ENCODE data around the gene GATA2. TPM values are rescaled to one million over a fixed set of nuclear protein-coding genes. Genes with fewer than 3 reads are reported as not detected.

The GATA2 gene
- total and polyA plus RNA-seq, 2 experiments from 2014 or later, result 0.52 to 0.83 TPM

- ATAC-seq (no peak), DNase-seq (ENCODE audit: low spot score) (no peak)
- Histone ChIP-seq H3F3A (replicated peaks; ENCODE audit: low read depth) (no peaks in the 10 kb centered on the region), H3K27ac (ENCODE audit: low read depth) (no peak overlapping the region), H3K9me2 (ENCODE audit: insufficient read depth) (no peaks in the 10 kb centered on the region), H3K4me1 (ENCODE audit: insufficient read depth) (no peaks in the 10 kb centered on the region; the same call in 1 of the 2 replicates), H3K79me2 (replicated peaks; ENCODE audit: insufficient read depth) (no peaks in the 10 kb centered on the region), H3K4me3 (no peak overlapping the region), H3K36me3 (ENCODE audit: insufficient read depth) (no peaks in the 10 kb centered on the region), H3K27me3 (ENCODE audit: insufficient read depth) (peaks cover 42% of the 10 kb centered on the region), H4K20me1 (replicated peaks; ENCODE audit: insufficient read depth) (0 out of 2 replicates have a peak, but pooled peaks cover 5% of the 10 kb centered on the region), H2AFZ (no peak overlapping the region), H3K4me2 (no peak overlapping the region)
- H3K9me3 Mint-ChIP-seq, result no peaks in the 10 kb centered on the region
- no peak overlapping the region for H3K4me3 Mint-ChIP-seq
- H3K36me3 Mint-ChIP-seq (ENCODE audit: low read depth), result peaks cover 4% of the 10 kb centered on the region; the same call in 1 of the 3 replicates
- TF ChIP-seq CREB1 (CRISPR knock-in tag; IDR thresholded peaks at IDR 0.05; ENCODE audit: low read depth) (no peak), JUNB (IDR thresholded peaks at IDR 0.05; ENCODE audit: unreplicated experiment) (no peak), ZNF331 (CRISPR knock-in tag; IDR thresholded peaks at IDR 0.05; ENCODE audit: low read depth) (no peak), NANOG (IDR thresholded peaks at IDR 0.05; ENCODE audit: borderline replicate concordance) (no peak), EZH2 (IDR thresholded peaks at IDR 0.05; ENCODE audit: low read depth, unreplicated experiment) (no peak), ZNF462 (CRISPR knock-in tag; IDR thresholded peaks at IDR 0.05) (no peak), ZNF114 (CRISPR knock-in tag; IDR thresholded peaks at IDR 0.05) (no peak), STAT1 (IDR thresholded peaks at IDR 0.05; ENCODE audit: unreplicated experiment) (no peak)
- TF ChIP-seq, protein P1, sequence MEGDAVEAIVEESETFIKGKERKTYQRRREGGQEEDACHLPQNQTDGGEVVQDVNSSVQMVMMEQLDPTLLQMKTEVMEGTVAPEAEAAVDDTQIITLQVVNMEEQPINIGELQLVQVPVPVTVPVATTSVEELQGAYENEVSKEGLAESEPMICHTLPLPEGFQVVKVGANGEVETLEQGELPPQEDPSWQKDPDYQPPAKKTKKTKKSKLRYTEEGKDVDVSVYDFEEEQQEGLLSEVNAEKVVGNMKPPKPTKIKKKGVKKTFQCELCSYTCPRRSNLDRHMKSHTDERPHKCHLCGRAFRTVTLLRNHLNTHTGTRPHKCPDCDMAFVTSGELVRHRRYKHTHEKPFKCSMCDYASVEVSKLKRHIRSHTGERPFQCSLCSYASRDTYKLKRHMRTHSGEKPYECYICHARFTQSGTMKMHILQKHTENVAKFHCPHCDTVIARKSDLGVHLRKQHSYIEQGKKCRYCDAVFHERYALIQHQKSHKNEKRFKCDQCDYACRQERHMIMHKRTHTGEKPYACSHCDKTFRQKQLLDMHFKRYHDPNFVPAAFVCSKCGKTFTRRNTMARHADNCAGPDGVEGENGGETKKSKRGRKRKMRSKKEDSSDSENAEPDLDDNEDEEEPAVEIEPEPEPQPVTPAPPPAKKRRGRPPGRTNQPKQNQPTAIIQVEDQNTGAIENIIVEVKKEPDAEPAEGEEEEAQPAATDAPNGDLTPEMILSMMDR (conservative IDR thresholded peaks at IDR 0.05; ENCODE audit: low read depth in 2 of 2), result no peak
- TF ChIP-seq, protein P2, sequence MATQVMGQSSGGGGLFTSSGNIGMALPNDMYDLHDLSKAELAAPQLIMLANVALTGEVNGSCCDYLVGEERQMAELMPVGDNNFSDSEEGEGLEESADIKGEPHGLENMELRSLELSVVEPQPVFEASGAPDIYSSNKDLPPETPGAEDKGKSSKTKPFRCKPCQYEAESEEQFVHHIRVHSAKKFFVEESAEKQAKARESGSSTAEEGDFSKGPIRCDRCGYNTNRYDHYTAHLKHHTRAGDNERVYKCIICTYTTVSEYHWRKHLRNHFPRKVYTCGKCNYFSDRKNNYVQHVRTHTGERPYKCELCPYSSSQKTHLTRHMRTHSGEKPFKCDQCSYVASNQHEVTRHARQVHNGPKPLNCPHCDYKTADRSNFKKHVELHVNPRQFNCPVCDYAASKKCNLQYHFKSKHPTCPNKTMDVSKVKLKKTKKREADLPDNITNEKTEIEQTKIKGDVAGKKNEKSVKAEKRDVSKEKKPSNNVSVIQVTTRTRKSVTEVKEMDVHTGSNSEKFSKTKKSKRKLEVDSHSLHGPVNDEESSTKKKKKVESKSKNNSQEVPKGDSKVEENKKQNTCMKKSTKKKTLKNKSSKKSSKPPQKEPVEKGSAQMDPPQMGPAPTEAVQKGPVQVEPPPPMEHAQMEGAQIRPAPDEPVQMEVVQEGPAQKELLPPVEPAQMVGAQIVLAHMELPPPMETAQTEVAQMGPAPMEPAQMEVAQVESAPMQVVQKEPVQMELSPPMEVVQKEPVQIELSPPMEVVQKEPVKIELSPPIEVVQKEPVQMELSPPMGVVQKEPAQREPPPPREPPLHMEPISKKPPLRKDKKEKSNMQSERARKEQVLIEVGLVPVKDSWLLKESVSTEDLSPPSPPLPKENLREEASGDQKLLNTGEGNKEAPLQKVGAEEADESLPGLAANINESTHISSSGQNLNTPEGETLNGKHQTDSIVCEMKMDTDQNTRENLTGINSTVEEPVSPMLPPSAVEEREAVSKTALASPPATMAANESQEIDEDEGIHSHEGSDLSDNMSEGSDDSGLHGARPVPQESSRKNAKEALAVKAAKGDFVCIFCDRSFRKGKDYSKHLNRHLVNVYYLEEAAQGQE (IDR thresholded peaks at IDR 0.05; ENCODE audit: unreplicated experiment), result no peak
- TF ChIP-seq, protein P3, sequence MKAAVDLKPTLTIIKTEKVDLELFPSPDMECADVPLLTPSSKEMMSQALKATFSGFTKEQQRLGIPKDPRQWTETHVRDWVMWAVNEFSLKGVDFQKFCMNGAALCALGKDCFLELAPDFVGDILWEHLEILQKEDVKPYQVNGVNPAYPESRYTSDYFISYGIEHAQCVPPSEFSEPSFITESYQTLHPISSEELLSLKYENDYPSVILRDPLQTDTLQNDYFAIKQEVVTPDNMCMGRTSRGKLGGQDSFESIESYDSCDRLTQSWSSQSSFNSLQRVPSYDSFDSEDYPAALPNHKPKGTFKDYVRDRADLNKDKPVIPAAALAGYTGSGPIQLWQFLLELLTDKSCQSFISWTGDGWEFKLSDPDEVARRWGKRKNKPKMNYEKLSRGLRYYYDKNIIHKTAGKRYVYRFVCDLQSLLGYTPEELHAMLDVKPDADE (IDR thresholded peaks at IDR 0.05), result no peak
- peaks cover 38% of the 10 kb centered on the region for H3K27me3 Mint-ChIP-seq (ENCODE audit: insufficient read depth, low read depth, poor library complexity)
- peaks cover 12% of the 10 kb centered on the region for H3K4me1 Mint-ChIP-seq
- H3K27ac Mint-ChIP-seq, result no peak overlapping the region
Observed at GRCh38 chr3:128500556-128500955, 7.6 kb upstream of the GATA2 start.

Measured in GM23338 (cell line).